NOMO-1 treated with DMSO at 0.1 percent for 48 hours (cell line): ENCODE results near the gene SLC25A48.

Source experiments
- DNase-seq: peaks from one replicate; lab custom pipeline; 2025; ENCODE audit not compliant: unreplicated experiment; lab: John Stamatoyannopoulos, UW

SLC25A48 gene

DNA sequence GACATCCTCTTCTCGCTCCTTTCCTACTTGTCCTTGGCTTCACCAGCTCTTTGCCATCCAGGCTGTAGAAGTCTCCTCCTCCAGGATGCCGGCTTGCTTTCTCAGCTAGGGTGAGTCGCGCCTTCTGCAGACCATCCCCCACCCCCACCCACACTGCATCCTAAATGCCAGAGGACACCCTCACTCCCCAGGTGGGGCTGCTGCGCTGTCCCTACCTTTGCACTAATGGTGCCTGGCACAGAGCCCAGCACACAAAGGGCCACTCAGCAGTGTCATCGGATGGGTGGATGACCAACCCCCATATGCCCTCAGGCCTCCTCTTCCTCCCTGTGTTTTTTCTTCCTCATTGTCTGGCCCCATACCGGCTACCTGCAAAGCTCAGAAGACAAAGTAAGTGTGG, 46.3 kb downstream of the SLC25A48 start:
- DNase-seq = no peak

DNA sequence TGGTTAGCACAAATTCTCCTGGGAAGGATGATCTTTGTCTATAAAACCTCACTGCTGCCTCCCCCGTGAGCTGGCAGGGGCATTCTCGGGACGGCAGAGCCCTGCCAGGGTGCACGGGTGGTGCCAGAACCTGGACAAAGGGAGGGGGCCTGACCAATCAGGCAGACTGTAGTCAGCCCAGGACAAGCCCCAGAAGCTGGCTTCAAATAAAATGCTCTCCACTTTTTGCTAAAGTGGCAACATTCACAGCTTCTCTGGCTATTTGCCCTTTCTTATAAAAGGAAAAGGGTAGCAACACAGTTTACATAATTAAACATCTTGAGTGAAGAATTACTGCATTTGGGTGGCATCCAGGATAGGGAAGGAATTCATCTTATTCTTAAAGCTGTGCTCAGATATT, 46.8 kb downstream of the SLC25A48 start:
- DNase-seq = no peak

GRCh38 chr5:135881819-135882218, 47.4 kb downstream of the SLC25A48 start:
- DNase-seq = no peak

- no peak for DNase-seq
Measured at GRCh38 chr5:135883026-135883425, 48.6 kb downstream of the SLC25A48 start.

DNA sequence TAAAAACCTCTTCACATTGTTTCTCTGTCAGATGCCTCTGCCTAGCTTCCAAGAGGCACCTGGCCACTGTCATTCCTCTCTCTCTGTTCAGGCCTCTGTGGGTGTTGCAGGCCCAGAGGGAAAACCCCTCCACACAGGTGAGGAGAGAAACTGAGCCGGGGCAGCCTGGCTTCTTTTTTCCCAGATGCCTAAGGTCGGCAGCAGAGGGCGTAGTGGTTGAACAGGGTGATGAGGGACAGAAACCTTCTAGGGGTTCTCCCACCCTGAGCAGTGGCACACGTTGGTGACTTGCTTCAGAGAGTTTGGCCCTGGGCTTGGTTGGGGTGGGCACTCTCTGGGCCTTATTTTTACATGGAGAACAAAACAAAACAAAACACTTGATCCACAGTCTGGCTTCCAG, 49.0 kb downstream of the SLC25A48 start:
- DNase-seq = no peak

DNA sequence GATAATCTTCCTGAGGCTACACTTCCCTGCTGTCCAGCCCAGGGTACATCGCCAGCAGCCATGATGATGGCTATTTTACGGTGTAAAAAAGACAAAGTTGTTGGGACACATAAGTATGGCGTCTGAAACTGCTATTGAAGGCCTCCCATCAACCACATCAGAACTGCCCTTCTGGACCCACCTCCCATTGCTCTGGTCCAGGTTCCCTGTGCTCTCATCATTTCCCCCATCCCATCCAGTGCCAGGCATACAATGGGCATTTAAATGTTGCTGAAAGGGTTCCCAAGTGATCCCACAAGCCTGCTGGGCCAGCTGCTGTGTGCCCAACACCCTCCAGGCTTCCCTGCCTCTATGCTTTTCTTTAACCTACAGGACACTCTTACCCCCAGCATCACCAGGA, 50.6 kb downstream of the SLC25A48 start:
- DNase-seq = no peak

DNA sequence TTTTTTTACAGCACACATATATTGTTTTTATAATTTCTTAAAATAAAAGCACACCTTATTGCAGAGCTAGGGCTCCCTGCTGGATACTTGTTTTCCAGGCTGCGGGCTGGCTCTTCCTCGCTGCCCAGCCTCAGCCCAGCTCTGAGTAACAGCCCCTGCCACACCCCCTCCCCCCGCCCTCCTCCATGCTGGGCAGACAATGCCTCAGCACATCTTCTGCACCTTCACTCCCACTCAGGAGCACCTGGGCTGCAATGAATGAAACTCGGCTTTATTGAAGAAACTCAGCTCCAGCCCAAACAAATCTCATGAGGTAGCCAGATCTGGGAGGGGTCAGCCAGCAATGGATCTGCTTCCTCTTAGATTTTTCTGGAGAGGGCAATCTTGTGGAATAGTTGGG, 51.7 kb downstream of the SLC25A48 start:
- DNase-seq = no peak

- peak; percentile 56 for DNase-seq
Measured at GRCh38 chr5:135887447-135887864, 53.0 kb downstream of the SLC25A48 start.

DNA sequence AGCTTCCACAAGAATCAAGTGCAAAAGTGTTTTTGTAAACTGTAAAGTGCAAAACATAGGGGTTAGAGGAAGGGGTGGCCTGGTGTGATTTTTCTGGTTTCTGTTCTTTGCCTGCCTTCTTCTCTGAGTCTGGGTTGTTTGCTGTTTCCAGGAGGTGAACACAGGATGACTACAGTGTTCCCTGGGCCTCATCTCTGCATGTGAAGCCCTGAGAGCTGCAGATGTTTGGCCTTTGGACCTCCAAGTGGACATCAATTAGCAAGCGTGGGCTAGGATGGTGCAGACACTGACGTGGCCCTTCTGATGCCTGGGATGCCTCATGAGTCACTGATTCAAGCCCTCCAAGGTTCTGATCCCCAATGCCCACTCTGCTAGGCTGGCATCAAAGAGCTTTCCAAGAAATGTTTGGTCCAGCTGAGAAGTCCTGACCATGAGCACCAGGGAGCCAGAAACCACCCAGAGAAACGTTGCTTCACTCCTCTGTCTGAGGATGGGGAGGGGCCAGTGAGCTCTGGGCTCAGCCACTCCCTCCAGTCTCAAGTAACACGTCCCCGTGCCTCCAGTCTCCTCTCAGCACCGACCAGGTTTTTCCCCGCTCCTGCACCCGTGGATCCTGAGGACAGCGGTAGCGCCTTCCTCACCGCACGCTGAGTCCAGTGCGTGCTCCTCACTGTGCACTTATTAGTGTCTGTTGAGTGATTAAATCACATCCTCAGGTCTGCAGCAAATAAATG, 53.6 kb downstream of the SLC25A48 start:
- no peak for DNase-seq

DNA sequence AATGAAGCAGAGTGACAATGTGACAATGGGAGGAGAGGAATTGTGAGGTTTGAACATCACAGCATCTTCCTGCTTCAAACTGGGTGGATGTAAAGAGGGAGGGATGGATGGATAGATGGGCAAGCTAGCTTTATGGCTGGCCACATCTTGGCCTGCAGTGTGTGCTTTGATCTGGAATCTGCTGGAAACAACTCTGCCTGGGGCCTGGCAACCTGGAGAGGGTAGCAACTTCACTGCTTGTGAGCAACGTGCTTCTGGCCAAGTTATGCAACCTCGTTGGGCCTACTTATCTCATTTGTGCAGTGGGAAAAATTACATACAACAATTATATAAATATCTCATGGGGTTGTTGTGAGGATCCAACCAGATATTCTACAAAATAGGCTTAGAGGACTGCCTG, 55.8 kb downstream of the SLC25A48 start:
- DNase-seq = no peak

- DNase-seq = no peak
Measured at GRCh38 chr5:135890867-135891266, 56.4 kb downstream of the SLC25A48 start.

GRCh38 chr5:135891268-135891667, 56.8 kb downstream of the SLC25A48 start:
- no peak for DNase-seq

- no peak for DNase-seq
Measured at GRCh38 chr5:135891791-135892190, 57.3 kb downstream of the SLC25A48 start.

DNA sequence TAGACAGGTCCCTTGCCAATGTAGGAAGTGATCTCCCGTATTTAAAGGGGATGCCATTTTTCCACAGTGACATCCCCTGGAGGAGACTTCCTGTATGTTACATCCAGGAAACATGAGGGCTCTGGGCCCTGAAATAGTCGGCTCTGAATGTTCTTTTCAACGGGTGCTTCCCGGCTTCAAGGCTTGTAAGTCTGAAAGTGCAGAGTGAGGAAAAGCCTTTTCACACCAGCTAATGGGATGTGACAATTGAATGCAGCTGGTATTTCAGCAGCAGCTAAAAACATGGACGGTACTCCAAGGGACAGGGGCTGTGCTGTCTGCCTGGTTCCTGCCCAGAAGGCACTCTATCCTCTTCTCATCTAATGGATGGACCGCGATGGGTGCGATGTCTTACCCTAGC, 59.8 kb downstream of the SLC25A48 start:
- no peak for DNase-seq

- DNase-seq = no peak
Measured at GRCh38 chr5:135894789-135895188, 60.3 kb downstream of the SLC25A48 start.

DNA sequence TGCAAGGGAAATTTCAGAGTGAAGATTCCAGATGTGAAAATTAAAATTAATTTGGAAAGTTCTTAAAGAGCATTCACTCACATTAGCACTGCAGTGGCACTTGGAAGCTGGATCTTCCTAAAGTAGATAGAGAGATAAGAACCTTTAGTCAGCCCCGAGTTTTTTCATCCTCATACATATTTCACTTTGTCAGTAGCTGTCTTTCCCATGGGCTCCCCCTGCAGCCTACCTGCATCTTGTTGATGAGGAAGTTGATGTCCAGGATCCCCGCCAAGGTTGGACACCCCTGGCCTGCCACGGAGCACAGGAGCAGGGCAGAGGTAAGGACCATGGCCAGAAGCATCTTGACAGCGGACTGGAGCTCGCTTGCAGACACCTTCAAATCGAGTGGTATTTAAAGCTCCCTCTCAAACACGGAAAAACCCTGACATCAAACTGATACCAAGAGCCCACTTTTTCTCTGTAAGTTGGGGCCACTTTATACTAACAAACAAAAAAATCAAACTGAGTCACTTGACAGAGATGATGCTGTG, 61.1 kb downstream of the SLC25A48 start, which contains the start of gene IL9:
Gene IL9 (minus strand): TSS at position 368 of the 533 bp plus-strand sequence. CDS start 25 bp downstream, at position 343.
- DNase-seq = no peak

DNA sequence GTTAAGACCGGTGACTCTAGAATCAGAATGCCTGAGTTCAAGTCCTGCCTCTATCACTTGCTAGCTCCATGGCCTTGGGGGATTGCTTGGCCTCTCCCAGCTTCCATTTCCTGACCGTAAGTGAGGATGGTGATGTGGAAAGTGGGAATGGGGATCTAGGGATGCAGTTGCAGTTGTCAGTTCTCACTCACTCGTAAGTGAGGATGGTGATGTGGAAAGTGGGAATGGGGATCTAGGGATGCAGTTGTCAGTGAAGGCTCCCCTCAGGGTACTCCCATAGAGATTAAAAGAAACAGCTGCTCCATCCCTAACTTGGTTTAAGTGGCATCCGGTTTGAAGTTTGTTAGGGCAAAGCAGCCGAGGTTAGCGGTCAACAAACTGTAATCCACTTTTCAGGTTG, 64.2 kb downstream of the SLC25A48 start:
- DNase-seq = no peak

GRCh38 chr5:135900276-135900675, 65.8 kb downstream of the SLC25A48 start:
- DNase-seq = no peak

GRCh38 chr5:135901633-135902032, 67.2 kb downstream of the SLC25A48 start:
- DNase-seq = no peak

DNA sequence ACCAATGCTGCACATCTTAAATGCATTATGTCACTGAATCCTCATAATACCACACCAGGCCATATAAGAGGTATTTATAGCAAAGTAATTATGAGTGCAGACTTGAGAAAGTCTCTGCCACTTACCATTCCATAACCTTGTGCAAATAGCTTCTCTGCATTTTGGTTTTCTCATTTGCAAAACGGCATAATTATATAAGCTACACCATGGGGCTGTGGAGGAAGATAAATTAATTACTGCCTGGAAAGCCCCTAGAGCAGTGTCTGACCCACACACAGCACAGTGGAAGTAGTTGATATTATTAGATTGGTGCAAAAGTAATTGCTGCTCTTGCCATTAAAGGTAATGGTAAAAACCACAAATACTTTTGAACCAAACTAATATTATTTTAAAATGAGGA, 70.7 kb downstream of the SLC25A48 start:
- DNase-seq = no peak

DNA sequence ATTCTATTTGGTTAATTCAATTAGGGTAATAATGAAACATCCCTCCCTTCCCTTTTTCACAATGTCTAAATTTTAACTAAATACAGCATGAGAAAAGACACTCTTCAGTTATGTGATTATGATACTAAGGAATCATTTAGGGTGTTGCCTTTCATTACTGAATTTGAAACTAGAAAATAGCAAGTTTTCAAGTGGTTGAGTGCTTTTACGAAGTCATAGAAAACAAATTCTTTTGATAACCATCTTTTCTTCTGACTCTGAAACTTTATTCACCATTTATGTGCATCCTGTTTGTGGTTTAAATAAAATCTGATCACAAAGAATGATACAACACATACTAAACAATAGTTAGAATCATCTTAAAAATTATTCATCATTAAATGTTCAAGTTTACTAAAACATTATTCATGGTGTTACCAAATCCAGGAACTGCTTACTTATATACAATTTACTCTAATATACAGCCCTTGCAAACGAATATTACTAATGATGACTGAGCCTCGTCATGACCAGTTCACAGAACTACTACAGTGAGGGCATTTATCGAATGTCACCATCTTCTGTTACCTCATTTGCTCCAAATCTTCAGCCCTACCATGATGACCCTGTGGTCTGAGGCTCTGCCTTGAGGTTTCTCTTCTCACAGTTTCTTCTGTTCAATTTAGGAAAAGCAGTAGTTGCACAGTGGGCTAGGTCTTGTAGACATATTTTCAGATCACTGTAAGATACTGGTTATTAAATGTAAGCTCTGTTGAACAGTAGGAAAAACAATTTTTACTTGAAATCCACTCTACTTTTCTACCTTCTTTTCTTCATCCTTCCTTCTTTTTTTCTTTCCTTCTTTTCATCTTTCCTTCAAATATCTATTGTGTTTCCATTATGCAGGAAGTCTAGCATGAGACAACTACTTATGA, 79.5 kb downstream of the SLC25A48 start:
- DNase-seq = no peak

GRCh38 chr5:135915466-135916001, 81.1 kb downstream of the SLC25A48 start:
- DNase-seq = no peak
